Ishikawa (cell line): Measurements from ENCODE around the gene DUSP9.

ENCODE experiments used
- CEBPB ChIP-seq: IDR thresholded peaks from 2 replicates; pipeline ENCODE4 v1.6.1; 2012
- CREB1 ChIP-seq: IDR thresholded peaks from 2 replicates; pipeline ENCODE4 v1.6.1; 2012; ENCODE audit warnings: low read depth
- EGR1 ChIP-seq: IDR thresholded peaks from 2 replicates; pipeline ENCODE4 v1.6.1; 2012
- EP300 ChIP-seq: IDR thresholded peaks from 2 replicates; pipeline ENCODE4 v1.6.1; 2012; ENCODE audit warnings: borderline replicate concordance
- FOXM1 ChIP-seq: IDR thresholded peaks from 2 replicates; pipeline ENCODE4 v1.6.1; 2012; ENCODE audit warnings: low read depth, borderline replicate concordance
- MAX ChIP-seq: IDR thresholded peaks from 2 replicates; pipeline ENCODE4 v1.6.1; 2012
- NFIC ChIP-seq: IDR thresholded peaks from 2 replicates; pipeline ENCODE4 v1.6.1; 2012
- RAD21 ChIP-seq: IDR thresholded peaks from 2 replicates; pipeline ENCODE4 v1.6.1; 2012; ENCODE audit warnings: low read depth
- REST ChIP-seq: IDR thresholded peaks from 2 replicates; pipeline ENCODE4 v1.6.1; 2012; ENCODE audit warnings: low read depth, mild to moderate bottlenecking
- TAF1 ChIP-seq: IDR thresholded peaks from 2 replicates; pipeline ENCODE4 v1.6.1; 2012; ENCODE audit warnings: low read depth, mild to moderate bottlenecking
- TCF12 ChIP-seq: IDR thresholded peaks from 2 replicates; pipeline ENCODE4 v1.6.1; 2012; ENCODE audit warnings: low read depth
- TEAD4 ChIP-seq: IDR thresholded peaks from 2 replicates; pipeline ENCODE4 v1.6.1; 2012
- USF1 ChIP-seq: IDR thresholded peaks from 2 replicates; pipeline ENCODE4 v1.6.1; 2012
- YY1 ChIP-seq: IDR thresholded peaks from 2 replicates; pipeline ENCODE4 v1.6.1; 2012; ENCODE audit warnings: low read depth
- ZBTB7A ChIP-seq: IDR thresholded peaks from 2 replicates; pipeline ENCODE4 v1.6.1; 2012; ENCODE audit warnings: low read depth

The DUSP9 gene

GRCh38 chrX:153685156-153685536 lies 38.1 kb downstream of the DUSP9 start:
- TF ChIP-seq TCF12 = no peak
- no peak for TF ChIP-seq TEAD4
- TF ChIP-seq NFIC = no peak
- TF ChIP-seq EP300 = no peak
- TF ChIP-seq REST = no peak
- no peak for TF ChIP-seq RAD21
- TF ChIP-seq FOXM1 = no peak
- no peak for TF ChIP-seq ZBTB7A
- no peak for TF ChIP-seq EGR1
- no peak for TF ChIP-seq USF1
- no peak for TF ChIP-seq MAX
- no peak for TF ChIP-seq TAF1
- no peak for TF ChIP-seq CREB1
- TF ChIP-seq YY1 = no peak
- no peak for TF ChIP-seq CEBPB

GRCh38 chrX:153685751-153686696 lies 39.0 kb downstream of the DUSP9 start:
- TF ChIP-seq TEAD4 (no peak), USF1 (no peak), CREB1 (no peak), TAF1 (no peak), MAX (no peak), EGR1 (no peak), NFIC (no peak), YY1 (no peak), TCF12 (no peak), ZBTB7A (no peak), CEBPB (no peak), EP300 (no peak), RAD21 (no peak), FOXM1 (no peak), REST (no peak)

- TF ChIP-seq TEAD4 (no peak), FOXM1 (no peak), NFIC (no peak), CREB1 (no peak), TCF12 (no peak), USF1 (no peak), YY1 (no peak), REST (no peak), MAX (no peak), ZBTB7A (no peak), EGR1 (no peak), EP300 (no peak), RAD21 (no peak), CEBPB (no peak), TAF1 (no peak)
These were observed 39.7 kb downstream of the DUSP9 start for GRCh38 chrX:153686711-153687110.
